ENCODE data around the gene CSNK2A3. TPM values are rescaled to one million over a fixed set of nuclear protein-coding genes. Genes with fewer than 3 reads are reported as not detected.

Gene CSNK2A3
- total RNA-seq, 4 donors from 2014 or later = 1.5 to 6.8 (median 2.7) TPM

DNA sequence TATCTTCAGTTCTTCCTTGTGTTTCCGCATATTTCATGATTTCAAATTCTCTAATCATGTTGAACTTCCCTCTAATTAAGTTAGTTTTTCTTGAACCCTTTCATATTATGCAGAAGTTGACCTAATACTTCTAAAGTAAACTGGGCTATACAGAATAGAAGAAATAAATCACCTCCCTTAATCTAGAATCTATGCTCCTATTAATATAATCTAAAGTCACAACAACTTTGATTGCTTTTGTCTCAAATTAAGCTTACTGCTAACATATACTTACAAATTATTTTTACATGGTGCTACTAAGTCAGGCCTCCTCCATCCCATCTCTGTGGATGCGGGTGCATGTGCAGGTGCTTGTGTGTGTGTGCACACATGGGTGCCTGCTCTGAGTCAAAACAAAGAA is 27.3 kb upstream of the CSNK2A3 start:
- Histone ChIP-seq H3K4me1 (no peaks in the 10 kb centered on the region), H3K9me3 (no peaks in the 10 kb centered on the region), H3K36me3 (peaks cover 2% of the 10 kb centered on the region), H3K27ac (no peak overlapping the region), H3K4me3 (no peak overlapping the region), H3K27me3 (no peaks in the 10 kb centered on the region)
- TF ChIP-seq EP300 (IDR thresholded peaks at IDR 0.05) (no peak), POLR2A (IDR thresholded peaks at IDR 0.05) (no peak), POLR2AphosphoS5 (IDR thresholded peaks at IDR 0.05) (no peak)
- TF ChIP-seq, protein P1, sequence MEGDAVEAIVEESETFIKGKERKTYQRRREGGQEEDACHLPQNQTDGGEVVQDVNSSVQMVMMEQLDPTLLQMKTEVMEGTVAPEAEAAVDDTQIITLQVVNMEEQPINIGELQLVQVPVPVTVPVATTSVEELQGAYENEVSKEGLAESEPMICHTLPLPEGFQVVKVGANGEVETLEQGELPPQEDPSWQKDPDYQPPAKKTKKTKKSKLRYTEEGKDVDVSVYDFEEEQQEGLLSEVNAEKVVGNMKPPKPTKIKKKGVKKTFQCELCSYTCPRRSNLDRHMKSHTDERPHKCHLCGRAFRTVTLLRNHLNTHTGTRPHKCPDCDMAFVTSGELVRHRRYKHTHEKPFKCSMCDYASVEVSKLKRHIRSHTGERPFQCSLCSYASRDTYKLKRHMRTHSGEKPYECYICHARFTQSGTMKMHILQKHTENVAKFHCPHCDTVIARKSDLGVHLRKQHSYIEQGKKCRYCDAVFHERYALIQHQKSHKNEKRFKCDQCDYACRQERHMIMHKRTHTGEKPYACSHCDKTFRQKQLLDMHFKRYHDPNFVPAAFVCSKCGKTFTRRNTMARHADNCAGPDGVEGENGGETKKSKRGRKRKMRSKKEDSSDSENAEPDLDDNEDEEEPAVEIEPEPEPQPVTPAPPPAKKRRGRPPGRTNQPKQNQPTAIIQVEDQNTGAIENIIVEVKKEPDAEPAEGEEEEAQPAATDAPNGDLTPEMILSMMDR (IDR thresholded peaks at IDR 0.05) = no peak
- no peak for DNase-seq (ENCODE audit: low spot score in 2 of 2)
- 100% methylated on average over 2 of the region's 2 CpGs for WGBS

DNA sequence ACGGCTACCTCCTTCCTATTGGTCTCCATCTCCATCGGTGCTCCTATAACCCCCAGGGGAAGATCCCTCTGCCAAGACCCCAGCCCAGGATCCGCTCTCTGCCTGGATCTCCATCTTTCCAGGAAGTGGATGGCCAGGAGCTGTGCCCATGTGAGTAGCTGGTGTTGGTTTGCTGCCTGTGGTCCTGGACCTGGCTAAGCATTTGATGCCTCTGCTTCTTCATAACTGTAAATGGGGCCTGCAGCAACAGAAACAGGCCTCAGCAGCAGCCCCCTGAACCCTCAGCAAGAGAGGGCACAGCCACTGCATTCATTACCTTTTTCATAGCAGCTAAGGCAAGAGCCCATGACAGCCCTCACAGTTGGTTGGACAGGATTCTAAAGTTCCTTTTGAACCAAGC is 26.6 kb upstream of the CSNK2A3 start:
- no peaks in the 10 kb centered on the region for H3K27me3 ChIP-seq
- no peaks in the 10 kb centered on the region for H3K9me3 ChIP-seq
- no peak overlapping the region for H3K27ac ChIP-seq
- WGBS = 89% methylated on average over 3 of the region's 3 CpGs
- peaks cover 2% of the 10 kb centered on the region for H3K36me3 ChIP-seq
- no peak for TF ChIP-seq POLR2AphosphoS5 (IDR thresholded peaks at IDR 0.05)
- no peak for TF ChIP-seq EP300 (IDR thresholded peaks at IDR 0.05)
- TF ChIP-seq POLR2A (IDR thresholded peaks at IDR 0.05) = no peak
- TF ChIP-seq, protein P1 (IDR thresholded peaks at IDR 0.05) = no peak
- DNase-seq (ENCODE audit: low spot score in 2 of 2) = no peak
- no peaks in the 10 kb centered on the region for H3K4me1 ChIP-seq
- no peak overlapping the region for H3K4me3 ChIP-seq

DNA sequence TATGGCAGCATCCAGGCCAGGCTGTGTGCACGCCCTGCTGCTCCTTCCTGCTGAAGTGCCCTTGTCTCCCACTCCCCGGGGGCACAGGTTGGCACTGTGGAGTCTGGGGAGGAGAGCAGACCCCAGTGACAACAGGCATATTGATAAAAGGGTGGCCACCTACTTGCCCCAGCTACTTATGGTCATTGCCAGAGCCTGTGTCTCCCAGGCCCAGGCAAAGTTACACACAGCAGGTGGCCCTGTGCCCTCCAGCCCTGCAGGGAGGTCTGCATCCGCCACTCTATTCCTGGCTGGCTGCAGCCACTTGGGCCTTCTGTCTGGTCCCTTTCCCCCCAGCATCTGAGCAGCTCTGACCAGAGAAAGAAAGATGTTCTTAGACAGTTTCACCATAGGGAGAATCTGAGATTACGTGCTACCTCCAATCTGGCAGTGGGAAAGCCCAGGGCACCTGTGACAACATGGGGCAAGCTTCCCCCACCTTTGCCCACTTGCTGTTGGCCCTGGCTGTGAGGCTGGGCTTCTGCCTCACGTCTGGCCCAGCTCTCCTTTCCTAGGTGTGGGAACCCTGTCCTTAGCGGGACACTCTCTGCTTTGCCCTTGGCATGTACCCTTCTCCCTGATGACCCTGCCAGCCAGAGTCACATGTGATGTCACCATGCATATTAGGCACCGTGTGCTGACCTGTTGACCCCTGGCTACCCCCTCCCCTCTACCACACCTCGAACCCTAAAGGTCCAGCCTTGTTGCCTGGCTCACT is 25.3 kb upstream of the CSNK2A3 start:
- Histone ChIP-seq H3K27ac (no peak overlapping the region), H3K27me3 (no peaks in the 10 kb centered on the region), H3K9me3 (no peaks in the 10 kb centered on the region), H3K36me3 (peaks cover 2% of the 10 kb centered on the region), H3K4me3 (no peak overlapping the region), H3K4me1 (no peaks in the 10 kb centered on the region)
- WGBS = 87% methylated on average over 6 of the region's 8 CpGs
- no peak for DNase-seq (ENCODE audit: low spot score in 2 of 2)
- TF ChIP-seq POLR2A (IDR thresholded peaks at IDR 0.05) (no peak), EP300 (IDR thresholded peaks at IDR 0.05) (no peak), POLR2AphosphoS5 (IDR thresholded peaks at IDR 0.05) (no peak)
- TF ChIP-seq, protein P1 (IDR thresholded peaks at IDR 0.05) = no peak

DNA sequence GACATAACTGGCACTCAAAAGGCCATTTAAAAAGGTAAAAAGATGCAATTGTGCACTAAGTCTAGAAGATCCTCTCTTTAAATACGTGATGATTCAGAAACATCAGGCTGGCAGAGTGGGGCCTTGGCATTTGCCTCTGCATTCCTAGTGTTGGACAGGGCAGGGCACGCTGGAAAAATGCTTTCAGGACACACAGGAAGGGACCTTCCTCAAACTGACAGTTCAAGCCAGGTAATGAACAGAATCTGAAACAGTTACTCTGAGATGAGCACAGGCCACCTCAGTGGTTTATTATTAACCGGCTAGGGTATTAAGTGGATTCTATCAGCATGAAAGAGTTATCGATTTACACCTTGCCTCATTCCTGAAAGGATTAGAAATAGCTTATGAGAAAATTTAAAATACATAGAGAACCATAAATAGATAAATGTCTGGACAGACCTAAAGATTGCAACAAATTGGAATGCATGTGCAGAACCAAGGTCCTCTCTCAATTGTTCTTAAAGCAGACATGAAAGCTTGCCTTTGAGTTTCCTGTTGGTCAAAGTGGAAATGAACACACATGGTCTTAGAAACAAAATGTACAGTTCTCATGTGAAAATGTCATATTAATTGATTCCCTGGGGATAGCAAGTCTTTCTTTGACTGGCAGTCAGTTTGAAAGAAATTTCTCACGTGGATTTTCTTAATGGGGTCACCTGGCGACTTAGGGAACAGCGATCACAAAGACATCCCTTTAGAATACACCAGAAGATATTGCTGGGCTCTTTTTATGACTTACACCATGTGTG is 21.5 kb upstream of the CSNK2A3 start:
- Histone ChIP-seq H3K36me3 (peaks cover 7% of the 10 kb centered on the region), H3K9me3 (no peaks in the 10 kb centered on the region), H3K4me3 (no peak overlapping the region), H3K4me1 (peaks cover 7% of the 10 kb centered on the region), H3K27ac (no peak overlapping the region), H3K27me3 (no peaks in the 10 kb centered on the region)
- TF ChIP-seq POLR2AphosphoS5 (IDR thresholded peaks at IDR 0.05) (no peak), POLR2A (IDR thresholded peaks at IDR 0.05) (no peak), EP300 (IDR thresholded peaks at IDR 0.05) (no peak)
- TF ChIP-seq, protein P1 (IDR thresholded peaks at IDR 0.05) = no peak
- DNase-seq (ENCODE audit: low spot score in 2 of 2) = no peak
- WGBS = 86% methylated on average over 7 of the region's 7 CpGs

DNA sequence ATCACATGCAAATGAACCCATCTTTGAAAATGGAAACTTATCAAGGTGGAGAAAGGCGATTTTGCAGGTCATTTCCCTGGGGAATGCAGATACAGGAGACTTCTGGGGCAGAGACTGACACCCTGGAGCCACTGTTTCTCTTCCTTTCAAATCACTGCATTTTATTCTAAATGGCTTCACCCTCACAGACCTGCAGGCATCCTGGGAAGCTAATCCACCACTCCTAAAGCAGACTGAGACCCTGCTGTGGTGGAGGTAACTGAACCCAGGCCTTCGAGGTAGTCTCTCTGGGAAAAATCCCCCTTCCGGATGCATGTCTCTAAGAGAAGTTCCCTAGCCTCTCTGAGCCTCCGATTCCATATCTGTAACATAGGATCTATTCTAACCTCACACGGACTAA is 20.9 kb upstream of the CSNK2A3 start:
- 91% methylated on average over 5 of the region's 5 CpGs for WGBS
- no peak for DNase-seq (ENCODE audit: low spot score in 2 of 2)
- H3K27me3 ChIP-seq = no peaks in the 10 kb centered on the region
- peaks cover 7% of the 10 kb centered on the region for H3K4me1 ChIP-seq
- H3K36me3 ChIP-seq = peaks cover 7% of the 10 kb centered on the region
- no peak overlapping the region for H3K27ac ChIP-seq
- H3K9me3 ChIP-seq = no peaks in the 10 kb centered on the region
- H3K4me3 ChIP-seq = no peak overlapping the region
- TF ChIP-seq EP300 (IDR thresholded peaks at IDR 0.05) (no peak), POLR2A (IDR thresholded peaks at IDR 0.05) (no peak), POLR2AphosphoS5 (IDR thresholded peaks at IDR 0.05) (no peak)
- TF ChIP-seq, protein P1 (IDR thresholded peaks at IDR 0.05) = no peak
